ENCODE measurements around the gene MCEE.

Gene MCEE

GRCh38 chr2:71082402-71083252 is 47.4 kb downstream of the MCEE start:
- Histone ChIP-seq H3K4me3 (ENCODE audit: extremely low read depth, insufficient read depth, low read length, poor library complexity, severe bottlenecking) (no peak overlapping the region), H3K27ac (ENCODE audit: low read depth, low read length, severe bottlenecking) (no peak overlapping the region), H3K36me3 (ENCODE audit: control insufficient read depth, insufficient read depth, low read length) (peaks cover 17% of the 10 kb centered on the region), H3K4me1 (ENCODE audit: control insufficient read depth, insufficient read depth, low read length, poor library complexity, severe bottlenecking) (no peaks in the 10 kb centered on the region), H3K9me3 (ENCODE audit: control insufficient read depth, low read length) (no peaks in the 10 kb centered on the region)
- WGBS, 2 experiments (ENCODE audit: insufficient coverage in 2 of 2), result 86 to 100% methylated on average over 1 to 2 of the region's 5 CpGs

GRCh38 chr2:71078624-71079023 is 51.4 kb downstream of the MCEE start:
- Histone ChIP-seq H3K36me3 (ENCODE audit: control insufficient read depth, insufficient read depth, low read length) (peaks cover 57% of the 10 kb centered on the region), H3K27ac (ENCODE audit: low read depth, low read length, severe bottlenecking) (no peak overlapping the region), H3K4me1 (ENCODE audit: control insufficient read depth, insufficient read depth, low read length, poor library complexity, severe bottlenecking) (no peaks in the 10 kb centered on the region), H3K4me3 (ENCODE audit: extremely low read depth, insufficient read depth, low read length, poor library complexity, severe bottlenecking) (no peak overlapping the region), H3K9me3 (ENCODE audit: control insufficient read depth, low read length) (no peaks in the 10 kb centered on the region)
- 95% methylated on average over 3 of the region's 3 CpGs; no CpG with 5 or more reads in 1 of the 2 experiments for WGBS, 2 experiments (ENCODE audit: insufficient coverage in 2 of 2)

- no peak overlapping the region for H3K4me3 ChIP-seq (ENCODE audit: extremely low read depth, insufficient read depth, low read length, poor library complexity, severe bottlenecking)
- H3K27ac ChIP-seq (ENCODE audit: low read depth, low read length, severe bottlenecking), result no peak overlapping the region
- peaks cover 2% of the 10 kb centered on the region for H3K4me1 ChIP-seq (ENCODE audit: control insufficient read depth, insufficient read depth, low read length, poor library complexity, severe bottlenecking)
- H3K9me3 ChIP-seq (ENCODE audit: control insufficient read depth, low read length), result no peaks in the 10 kb centered on the region
- 83% methylated on average over 1 of the region's 2 CpGs; no CpG with 5 or more reads in 1 of the 2 experiments for WGBS, 2 experiments (ENCODE audit: insufficient coverage in 2 of 2)
- H3K36me3 ChIP-seq (ENCODE audit: control insufficient read depth, insufficient read depth, low read length), result peaks cover 82% of the 10 kb centered on the region
Measured at GRCh38 chr2:71074893-71075395, 55.1 kb downstream of the MCEE start.

- no peak overlapping the region for H3K27ac ChIP-seq (ENCODE audit: low read depth, low read length, severe bottlenecking)
- no peak overlapping the region for H3K4me3 ChIP-seq (ENCODE audit: extremely low read depth, insufficient read depth, low read length, poor library complexity, severe bottlenecking)
- H3K36me3 ChIP-seq (ENCODE audit: control insufficient read depth, insufficient read depth, low read length), result peaks cover 80% of the 10 kb centered on the region
- 90 to 96% methylated on average over 4 to 8 of the region's 8 CpGs for WGBS, 2 experiments (ENCODE audit: insufficient coverage in 2 of 2)
- H3K9me3 ChIP-seq (ENCODE audit: control insufficient read depth, low read length), result no peaks in the 10 kb centered on the region
- H3K4me1 ChIP-seq (ENCODE audit: control insufficient read depth, insufficient read depth, low read length, poor library complexity, severe bottlenecking), result peaks cover 7% of the 10 kb centered on the region
Measured at GRCh38 chr2:71073475-71073874, 56.6 kb downstream of the MCEE start.

- WGBS, 2 experiments (ENCODE audit: insufficient coverage in 2 of 2), result 100% methylated on average over 3 of the region's 4 CpGs; no CpG with 5 or more reads in 1 of the 2 experiments
- Histone ChIP-seq H3K4me1 (ENCODE audit: control insufficient read depth, insufficient read depth, low read length, poor library complexity, severe bottlenecking) (peaks cover 7% of the 10 kb centered on the region), H3K4me3 (ENCODE audit: extremely low read depth, insufficient read depth, low read length, poor library complexity, severe bottlenecking) (no peak overlapping the region), H3K9me3 (ENCODE audit: control insufficient read depth, low read length) (no peaks in the 10 kb centered on the region), H3K36me3 (ENCODE audit: control insufficient read depth, insufficient read depth, low read length) (peaks cover 70% of the 10 kb centered on the region), H3K27ac (ENCODE audit: low read depth, low read length, severe bottlenecking) (no peak overlapping the region)
Measured at GRCh38 chr2:71072492-71072891, 57.5 kb downstream of the MCEE start.

GRCh38 chr2:71071681-71072398 is 58.2 kb downstream of the MCEE start:
- H3K4me1 ChIP-seq (ENCODE audit: control insufficient read depth, insufficient read depth, low read length, poor library complexity, severe bottlenecking), result peaks cover 7% of the 10 kb centered on the region
- no peak overlapping the region for H3K4me3 ChIP-seq (ENCODE audit: extremely low read depth, insufficient read depth, low read length, poor library complexity, severe bottlenecking)
- WGBS, 2 experiments (ENCODE audit: insufficient coverage in 2 of 2), result 92 to 98% methylated on average over 5 to 6 of the region's 14 CpGs
- H3K9me3 ChIP-seq (ENCODE audit: control insufficient read depth, low read length), result no peaks in the 10 kb centered on the region
- H3K36me3 ChIP-seq (ENCODE audit: control insufficient read depth, insufficient read depth, low read length), result peaks cover 64% of the 10 kb centered on the region
- H3K27ac ChIP-seq (ENCODE audit: low read depth, low read length, severe bottlenecking), result no peak overlapping the region

- Histone ChIP-seq H3K27ac (ENCODE audit: low read depth, low read length, severe bottlenecking) (no peak overlapping the region), H3K36me3 (ENCODE audit: control insufficient read depth, insufficient read depth, low read length) (peaks cover 51% of the 10 kb centered on the region), H3K4me1 (ENCODE audit: control insufficient read depth, insufficient read depth, low read length, poor library complexity, severe bottlenecking) (peaks cover 7% of the 10 kb centered on the region), H3K9me3 (ENCODE audit: control insufficient read depth, low read length) (no peaks in the 10 kb centered on the region), H3K4me3 (ENCODE audit: extremely low read depth, insufficient read depth, low read length, poor library complexity, severe bottlenecking) (no peak overlapping the region)
- WGBS, 2 experiments (ENCODE audit: insufficient coverage in 2 of 2), result 52 to 74% methylated on average over 3 to 8 of the region's 10 CpGs
Measured at GRCh38 chr2:71070294-71071093, 59.5 kb downstream of the MCEE start.

- Histone ChIP-seq H3K36me3 (ENCODE audit: control insufficient read depth, insufficient read depth, low read length) (peaks cover 40% of the 10 kb centered on the region), H3K27ac (ENCODE audit: low read depth, low read length, severe bottlenecking) (no peak overlapping the region), H3K9me3 (ENCODE audit: control insufficient read depth, low read length) (no peaks in the 10 kb centered on the region), H3K4me1 (ENCODE audit: control insufficient read depth, insufficient read depth, low read length, poor library complexity, severe bottlenecking) (peaks cover 7% of the 10 kb centered on the region), H3K4me3 (ENCODE audit: extremely low read depth, insufficient read depth, low read length, poor library complexity, severe bottlenecking) (peak overlapping the region; percentile 87)
- 62 to 64% methylated on average over 3 to 4 of the region's 5 CpGs for WGBS, 2 experiments (ENCODE audit: insufficient coverage in 2 of 2)
Measured at GRCh38 chr2:71069376-71069775, 60.7 kb downstream of the MCEE start.

GRCh38 chr2:71068218-71069035 is 61.6 kb downstream of the MCEE start, which contains the start of gene NAGK:
Gene NAGK (plus strand): TSS chr2:71068648. CDS start chr2:71068684, 36 bp downstream.
- Histone ChIP-seq H3K9me3 (ENCODE audit: control insufficient read depth, low read length) (no peaks in the 10 kb centered on the region), H3K4me3 (ENCODE audit: extremely low read depth, insufficient read depth, low read length, poor library complexity, severe bottlenecking) (peak within 1 kb of the TSS; percentile 87), H3K36me3 (ENCODE audit: control insufficient read depth, insufficient read depth, low read length) (peaks cover 30% of the 10 kb centered on the region), H3K4me1 (ENCODE audit: control insufficient read depth, insufficient read depth, low read length, poor library complexity, severe bottlenecking) (peaks cover 7% of the 10 kb centered on the region), H3K27ac (ENCODE audit: low read depth, low read length, severe bottlenecking) (peak within 1 kb of the TSS; percentile 78)
- WGBS, 2 experiments (ENCODE audit: insufficient coverage in 2 of 2), result 0 to 1% methylated on average over 50 to 55 of the region's 66 CpGs
